Spleen (tissue), 11 donors: ENCODE data around the gene C5orf52. TPM values are rescaled to one million over a fixed set of nuclear protein-coding genes. Genes with fewer than 3 reads are reported as not detected.
"Not testable (repeated sequence)": the region's sequence is repeated elsewhere in the genome, so short reads cannot be mapped to it uniquely, and the experiment has no call there.

Source experiments
- DNase-seq: peaks from one replicate; pipeline ENCODE4 v3.0.0-alpha.2; 2020
- H3K27ac ChIP-seq, 8 donors: fragments of 200-600 bp; sonication (generic) in 7 of 8; 1 replicate in 4 of 8; 2 replicates in 4 of 8; pipeline versions ENCODE4 v1.5.0 to v1.8.0; 2016 to 2021; ENCODE audit warnings: inconsistent platforms in 4 of 8, mild to moderate bottlenecking in 4 of 8, moderate library complexity in 1 of 8
- H3K27me3 ChIP-seq, 7 donors: fragments of 200-600 bp; sonication (generic) in 6 of 7; replicated peaks in 1 of 7; 1 replicate in 4 of 7; 2 replicates in 3 of 7; pipeline versions ENCODE4 v1.5.0 to v1.8.0; 2016 to 2021; ENCODE audit warnings: inconsistent platforms in 3 of 7, mild to moderate bottlenecking in 1 of 7
- H3K36me3 ChIP-seq, 6 donors: fragments of 200-600 bp; sonication (generic) in 5 of 6; 1 replicate in 4 of 6; 2 replicates in 2 of 6; pipeline versions ENCODE4 v1.5.0 to v1.8.0; 2016 to 2021; ENCODE audit warnings: inconsistent platforms in 2 of 6
- H3K4me1 ChIP-seq, 6 donors: fragments of 200-600 bp; sonication (generic) in 5 of 6; 1 replicate in 3 of 6; 2 replicates in 3 of 6; pipeline versions ENCODE4 v1.5.0 to v1.8.0; 2016 to 2021; ENCODE audit warnings: inconsistent platforms in 3 of 6
- H3K4me3 ChIP-seq, 8 donors: fragments of 200-600 bp; sonication (generic) in 7 of 8; 1 replicate in 4 of 8; 2 replicates in 4 of 8; pipeline versions ENCODE4 v1.5.0 to v1.8.0; 2016 to 2021; ENCODE audit warnings: inconsistent platforms in 4 of 8, mild to moderate bottlenecking in 4 of 8, moderate library complexity in 2 of 8
- H3K9me3 ChIP-seq, 8 donors: fragments of 200-600 bp; sonication (generic) in 7 of 8; 1 replicate in 4 of 8; 2 replicates in 4 of 8; pipeline versions ENCODE4 v1.5.0 to v1.8.0; 2016 to 2021; ENCODE audit warnings: inconsistent platforms in 4 of 8
- POLR2A ChIP-seq, 3 donors: fragments of 450-650 bp; IDR thresholded peaks; one replicate each; pipeline ENCODE4 v1.5.1; 2017; ENCODE audit warnings: antibody characterized with exemption in 3 of 3, mild to moderate bottlenecking in 1 of 3
- POLR2AphosphoS5 ChIP-seq, 3 donors: sonication (generic); formaldehyde crosslinking; IDR thresholded peaks; one replicate each; pipeline ENCODE4 v1.5.1; 2017; ENCODE audit warnings: antibody characterized with exemption in 3 of 3
- WGBS, 5 donors: extraction: QIAGEN DNeasy Blood & Tissue Kit in 3 of 5; methylation state at CpG; one replicate each; pipeline versions ENCODE4 v1.1.5 to v1.1.7; 2013 to 2018; 5-methylcytosine and 5-hydroxymethylcytosine counted together
- intact Hi-C: fragments of 100-400 bp; cut with DNase I; formaldehyde crosslinking; loops from one replicate; pipeline ENCODE4 v1.15.0; 2023; ENCODE audit warnings: low total_unique reads
- polyA plus RNA-seq, 3 donors: library from polyadenylated mRNA; stranded (reverse); fragments of 200-250 nt; gene quantifications; one replicate each; pipeline ENCODE4 v1.2.1, GENCODE V29; 2013
- total RNA-seq, 7 donors: library from RNA; depleted of rRNA in 3 of 7; stranded (reverse); fragments of >200 nt in 3 of 7; fragmentation: NEBNext Ultra II Directional in 4 of 7; extraction: Animal tissue kit (Norgen Biotek cat#: 25700) in 4 of 7; gene quantifications; one replicate each; pipeline versions ENCODE4 v1.1.0 to v1.2.1, GENCODE V29; 2016 to 2021
- TF ChIP-seq, protein P1 (sequence below), 11 experiments: fragments of 200-600 bp in 7 of 11; fragments of 450-650 bp in 4 of 11; sonication (generic) in 4 of 11; IDR thresholded peaks in 8 of 11; conservative IDR thresholded peaks in 3 of 11; 1 replicate in 7 of 11; 2 replicates in 4 of 11; pipeline versions ENCODE4 v1.4.0 to v1.8.0; 2016 to 2021; ENCODE audit warnings: antibody characterized with exemption in 11 of 11, inconsistent platforms in 4 of 11, mild to moderate bottlenecking in 1 of 11
- donor health status: healthy with polysubstance abuse.
- donor health status: DM: no; HTN: no; CAD: no; lungs with moderate emphysema.
- donor health status: DM: no; HTN: no; CAD: no.
- donor health status: Bipolar disorder and iron deficiency.
- donor health status: healthy.
- donor health status: DM: no; HTN: no; CAD: no.
- donor health status: DM: yes; HTN: yes; CAD: no.

The C5orf52 gene
- total and polyA plus RNA-seq, 10 donors, result not detected

- Histone ChIP-seq H3K9me3 (no peaks in the 10 kb centered on the region), H3K4me3 (no peak overlapping the region), H3K36me3 (no peaks in the 10 kb centered on the region), H3K4me1 (peaks cover 0 to 24% (median 12%) of the 10 kb centered on the region in 6 donors), H3K27me3 (no peaks in the 10 kb centered on the region), H3K27ac (no peak overlapping the region)
- 85 to 95% (median 88%) methylated on average over 2 of the region's 2 CpGs for WGBS, 5 donors
- intact Hi-C loops, result loop anchor here (5.0 to 10.0 kb wide), 3 partner anchors 47 to 374 kb away; partner anchors contain the start of gene C5orf52
- TF ChIP-seq POLR2A (IDR thresholded peaks at IDR 0.05) (no peak), POLR2AphosphoS5 (IDR thresholded peaks at IDR 0.05) (no peak)
- TF ChIP-seq, protein P1, sequence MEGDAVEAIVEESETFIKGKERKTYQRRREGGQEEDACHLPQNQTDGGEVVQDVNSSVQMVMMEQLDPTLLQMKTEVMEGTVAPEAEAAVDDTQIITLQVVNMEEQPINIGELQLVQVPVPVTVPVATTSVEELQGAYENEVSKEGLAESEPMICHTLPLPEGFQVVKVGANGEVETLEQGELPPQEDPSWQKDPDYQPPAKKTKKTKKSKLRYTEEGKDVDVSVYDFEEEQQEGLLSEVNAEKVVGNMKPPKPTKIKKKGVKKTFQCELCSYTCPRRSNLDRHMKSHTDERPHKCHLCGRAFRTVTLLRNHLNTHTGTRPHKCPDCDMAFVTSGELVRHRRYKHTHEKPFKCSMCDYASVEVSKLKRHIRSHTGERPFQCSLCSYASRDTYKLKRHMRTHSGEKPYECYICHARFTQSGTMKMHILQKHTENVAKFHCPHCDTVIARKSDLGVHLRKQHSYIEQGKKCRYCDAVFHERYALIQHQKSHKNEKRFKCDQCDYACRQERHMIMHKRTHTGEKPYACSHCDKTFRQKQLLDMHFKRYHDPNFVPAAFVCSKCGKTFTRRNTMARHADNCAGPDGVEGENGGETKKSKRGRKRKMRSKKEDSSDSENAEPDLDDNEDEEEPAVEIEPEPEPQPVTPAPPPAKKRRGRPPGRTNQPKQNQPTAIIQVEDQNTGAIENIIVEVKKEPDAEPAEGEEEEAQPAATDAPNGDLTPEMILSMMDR (IDR thresholded peaks at IDR 0.05 in 8 of 11, conservative IDR thresholded peaks at IDR 0.05 in 3 of 11), result no peak
- no peak for DNase-seq
Measured at GRCh38 chr5:157719245-157719644, 47.9 kb downstream of the C5orf52 start.

- TF ChIP-seq, protein P1 (IDR thresholded peaks at IDR 0.05 in 8 of 11, conservative IDR thresholded peaks at IDR 0.05 in 3 of 11), result no peak
- TF ChIP-seq POLR2AphosphoS5 (IDR thresholded peaks at IDR 0.05) (no peak), POLR2A (IDR thresholded peaks at IDR 0.05) (no peak)
- intact Hi-C loops, result no loop called here
- DNase-seq, result no peak
Measured at GRCh38 chr5:157721159-157721558, 49.8 kb downstream of the C5orf52 start.

DNA sequence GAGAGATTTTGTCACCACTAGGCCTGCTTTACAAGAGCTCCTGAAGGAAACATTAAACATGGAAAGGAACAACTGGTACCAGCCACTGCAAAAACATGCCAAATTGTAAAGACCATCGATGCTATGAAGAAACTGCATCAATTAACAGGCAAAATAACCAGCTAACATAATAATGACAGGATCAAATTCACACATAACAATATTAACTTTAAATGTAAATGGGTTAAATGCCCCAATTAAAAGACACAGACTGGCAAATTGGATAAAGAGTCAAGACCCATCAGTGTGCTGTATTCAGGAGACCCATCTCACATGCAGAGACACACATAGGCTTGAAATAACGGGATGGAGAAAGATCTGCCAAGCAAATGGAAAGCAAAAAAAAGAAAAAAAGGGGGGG is 51.6 kb downstream of the C5orf52 start:
- intact Hi-C loops, H3K27me3 ChIP-seq, H3K9me3 ChIP-seq, DNase-seq, H3K36me3 ChIP-seq, H3K4me3 ChIP-seq, H3K27ac ChIP-seq: not testable (repeated sequence)
- peaks cover 0 to 14% (median 10%) of the 10 kb centered on the region in 6 donors for H3K4me1 ChIP-seq
- WGBS, 5 donors, result 89 to 98% (median 93%) methylated on average over 2 of the region's 2 CpGs

More at GRCh38 chr5:157721159-157721558, 49.8 kb downstream of the C5orf52 start:
- 91 to 97% (median 93%) methylated on average over 3 to 6 of the region's 6 CpGs for WGBS, 5 donors
- no peaks in the 10 kb centered on the region for H3K36me3 ChIP-seq
- peaks cover 0 to 24% (median 12%) of the 10 kb centered on the region in 6 donors for H3K4me1 ChIP-seq
- H3K4me3 ChIP-seq, result no peak overlapping the region
- no peak overlapping the region for H3K27ac ChIP-seq
- no peaks in the 10 kb centered on the region for H3K27me3 ChIP-seq
- H3K9me3 ChIP-seq, result no peaks in the 10 kb centered on the region

- intact Hi-C loops, DNase-seq, H3K27me3 ChIP-seq, H3K4me3 ChIP-seq, H3K36me3 ChIP-seq, H3K27ac ChIP-seq, H3K9me3 ChIP-seq: not testable (repeated sequence)
- H3K4me1 ChIP-seq, result peaks cover 4 to 21% (median 13%) of the 10 kb centered on the region in 6 donors
- WGBS, 5 donors, result 79 to 100% (median 91%) methylated on average over 2 of the region's 2 CpGs
Measured at GRCh38 chr5:157726607-157727006, 55.3 kb downstream of the C5orf52 start.

GRCh38 chr5:157727858-157728257 is 56.5 kb downstream of the C5orf52 start:
- H3K36me3 ChIP-seq, H3K27me3 ChIP-seq, H3K4me3 ChIP-seq, H3K27ac ChIP-seq, H3K9me3 ChIP-seq, DNase-seq, intact Hi-C loops: not testable (repeated sequence)
- WGBS, 5 donors, result 89 to 97% (median 92%) methylated on average over 1 of the region's 1 CpG
- peaks cover 8 to 33% (median 21%) of the 10 kb centered on the region in 6 donors for H3K4me1 ChIP-seq

Other genes with a start within 250 kb of the C5orf52 start
- under 1 TPM in 6 of 7 donors, not detected in 1; 0.34 to 0.73 (median 0.47) TPM for gene NIPAL4, start 211.3 kb upstream of the C5orf52 start, total RNA-seq
- under 1 TPM; 0.19 to 0.49 (median 0.39) TPM for gene NIPAL4, start 211.3 kb upstream of the C5orf52 start, polyA plus RNA-seq
- gene ADAM19, start 95.8 kb upstream of the C5orf52 start, total RNA-seq, result 10 to 100 TPM; 45.8 to 71.1 (median 52.9) TPM
- gene ADAM19, start 95.8 kb upstream of the C5orf52 start, polyA plus RNA-seq, result 10 to 100 TPM; 10.9 to 13.0 (median 11.5) TPM
- gene SOX30, start 19.1 kb upstream of the C5orf52 start, total RNA-seq, result under 1 TPM in 5 of 7 donors, not detected in 2; 0.09 to 0.27 (median 0.20) TPM
- under 1 TPM; 0.02 to 0.13 (median 0.11) TPM for gene SOX30, start 19.1 kb upstream of the C5orf52 start, polyA plus RNA-seq
- gene THG1L, start 59.9 kb downstream of the C5orf52 start, total RNA-seq, result 10 to 100 TPM in 2 of 7 donors, 1 to 10 TPM in 5; 7.5 to 13.0 (median 8.8) TPM
- gene THG1L, start 59.9 kb downstream of the C5orf52 start, polyA plus RNA-seq, result 10 to 100 TPM in 2 of 3 donors, 1 to 10 TPM in 1; 8.3 to 17.8 (median 17.0) TPM
- 1 to 10 TPM; 3.0 to 4.6 (median 3.5) TPM for gene LSM11, start 72.2 kb downstream of the C5orf52 start, total RNA-seq
- 1 to 10 TPM; 1.2 to 1.5 (median 1.3) TPM for gene LSM11, start 72.2 kb downstream of the C5orf52 start, polyA plus RNA-seq
- gene CLINT1, start 187.6 kb downstream of the C5orf52 start, total RNA-seq, result 100 to 1,000 TPM in 3 of 7 donors, 10 to 100 TPM in 4; 54.7 to 130 (median 68.7) TPM
- 10 to 100 TPM; 26.7 to 29.4 (median 28.3) TPM for gene CLINT1, start 187.6 kb downstream of the C5orf52 start, polyA plus RNA-seq